ENCODE measurements around the gene LGALS9. TPM values are rescaled to one million over a fixed set of nuclear protein-coding genes. Genes with fewer than 3 reads are reported as not detected.

LGALS9 gene
- total RNA-seq, 1 donor from 2014 or later, result 0.54 TPM

- no peaks in the 10 kb centered on the region for H3K9me3 Mint-ChIP-seq
- peaks cover 9% of the 10 kb centered on the region for H3K36me3 Mint-ChIP-seq
Measured at GRCh38 chr17:27609611-27610303, 21.2 kb upstream of the LGALS9 start.

GRCh38 chr17:27610304-27610677 is 20.7 kb upstream of the LGALS9 start:
- Mint-ChIP-seq H3K4me1 (peaks cover 3% of the 10 kb centered on the region), H3K27me3 (ENCODE audit: insufficient read depth, low read depth) (no peaks in the 10 kb centered on the region), H3K9me3 (no peaks in the 10 kb centered on the region), H3K4me3 (no peak overlapping the region), H3K27ac (no peak overlapping the region), H3K36me3 (peaks cover 12% of the 10 kb centered on the region)
- H3K27ac ChIP-seq, result no peak overlapping the region
- no peaks in the 10 kb centered on the region for H4K20me1 ChIP-seq (ENCODE audit: low read depth)
- no peak overlapping the region for H2AFZ ChIP-seq (replicated peaks)
- H3K4me2 ChIP-seq, result no peak overlapping the region
- no peak for DNase-seq (ENCODE audit: low spot score)
- no peaks in the 10 kb centered on the region for H3K4me1 ChIP-seq
- no peak for TF ChIP-seq EZH2phosphoT487 (IDR thresholded peaks at IDR 0.05)
- no peak for TF ChIP-seq CTCF (IDR thresholded peaks at IDR 0.05)
- no peak for TF ChIP-seq EZH2 (IDR thresholded peaks at IDR 0.05)
- no peak overlapping the region for H3K4me3 ChIP-seq
- no peak overlapping the region for H3K9ac ChIP-seq
- H3K36me3 ChIP-seq, result no peaks in the 10 kb centered on the region
- no peaks in the 10 kb centered on the region for H3K79me2 ChIP-seq (ENCODE audit: low read depth)
- H3F3A ChIP-seq (ENCODE audit: low read depth), result no peaks in the 10 kb centered on the region
- H3K27me3 ChIP-seq, result no peaks in the 10 kb centered on the region
- no peaks in the 10 kb centered on the region for H3K9me3 ChIP-seq (ENCODE audit: low read depth)

More at GRCh38 chr17:27609611-27610303, 21.2 kb upstream of the LGALS9 start:
- Mint-ChIP-seq H3K27me3 (ENCODE audit: insufficient read depth, low read depth) (no peaks in the 10 kb centered on the region), H3K4me1 (no peaks in the 10 kb centered on the region), H3K27ac (no peak overlapping the region), H3K4me3 (no peak overlapping the region)
- DNase-seq (ENCODE audit: low spot score), result peak; percentile 42
- H3K9me3 ChIP-seq (ENCODE audit: low read depth), result no peaks in the 10 kb centered on the region
- no peaks in the 10 kb centered on the region for H3K4me1 ChIP-seq
- H3K9ac ChIP-seq, result no peak overlapping the region
- no peaks in the 10 kb centered on the region for H3K36me3 ChIP-seq
- H3K4me2 ChIP-seq, result no peak overlapping the region
- TF ChIP-seq CTCF (IDR thresholded peaks at IDR 0.05) (peak; percentile 60), EZH2 (IDR thresholded peaks at IDR 0.05) (no peak)
- H4K20me1 ChIP-seq (ENCODE audit: low read depth), result no peaks in the 10 kb centered on the region
- no peaks in the 10 kb centered on the region for H3F3A ChIP-seq (ENCODE audit: low read depth)
- no peaks in the 10 kb centered on the region for H3K79me2 ChIP-seq (ENCODE audit: low read depth)
- no peak overlapping the region for H2AFZ ChIP-seq (replicated peaks)
- no peak overlapping the region for H3K27ac ChIP-seq
- no peaks in the 10 kb centered on the region for H3K27me3 ChIP-seq
- no peak overlapping the region for H3K4me3 ChIP-seq

DNA sequence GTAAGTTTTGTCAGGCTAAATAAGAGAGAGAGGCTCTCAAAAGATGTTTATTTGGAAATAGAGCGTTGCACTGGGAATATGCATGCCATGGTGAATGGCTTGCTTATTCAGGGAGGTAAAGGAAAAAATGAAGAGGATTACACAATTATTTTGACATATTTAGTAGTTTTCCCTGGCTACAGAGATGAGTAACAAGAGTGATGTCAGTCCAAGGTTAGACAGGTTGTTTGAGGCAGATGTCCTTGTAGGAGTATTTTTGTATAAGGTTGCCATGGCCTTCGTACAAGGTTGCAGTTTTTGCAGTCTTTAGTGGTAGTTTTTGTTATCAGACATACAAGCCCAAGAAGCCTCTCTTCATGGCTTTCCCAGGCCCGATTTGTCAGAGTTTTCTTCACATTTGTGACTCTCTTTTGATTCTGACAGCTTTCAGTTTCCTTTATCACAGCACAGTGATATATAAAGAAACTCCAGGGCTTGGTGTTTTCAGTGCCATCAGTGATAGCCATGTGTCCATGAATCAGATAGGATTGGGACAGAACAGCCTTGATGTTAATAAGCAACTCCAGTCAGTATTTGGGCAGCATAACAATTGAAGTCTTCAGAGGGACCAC is 18.7 kb upstream of the LGALS9 start:
- Histone ChIP-seq H3K9me3 (ENCODE audit: low read depth) (no peaks in the 10 kb centered on the region), H3K9ac (no peak overlapping the region), H3K4me3 (no peak overlapping the region), H3K36me3 (no peaks in the 10 kb centered on the region), H3K79me2 (ENCODE audit: low read depth) (no peaks in the 10 kb centered on the region), H3K27me3 (no peaks in the 10 kb centered on the region), H4K20me1 (ENCODE audit: low read depth) (no peaks in the 10 kb centered on the region), H3K4me2 (no peak overlapping the region), H3F3A (ENCODE audit: low read depth) (no peaks in the 10 kb centered on the region), H3K27ac (no peak overlapping the region), H2AFZ (replicated peaks) (no peak overlapping the region), H3K4me1 (no peaks in the 10 kb centered on the region)
- no peaks in the 10 kb centered on the region for H3K27me3 Mint-ChIP-seq (ENCODE audit: insufficient read depth, low read depth)
- H3K4me3 Mint-ChIP-seq, result no peak overlapping the region
- no peak for TF ChIP-seq EZH2phosphoT487 (IDR thresholded peaks at IDR 0.05)
- TF ChIP-seq EZH2 (IDR thresholded peaks at IDR 0.05), result no peak
- no peak for TF ChIP-seq CTCF (IDR thresholded peaks at IDR 0.05)
- H3K9me3 Mint-ChIP-seq, result no peaks in the 10 kb centered on the region
- peaks cover 8% of the 10 kb centered on the region for H3K4me1 Mint-ChIP-seq
- no peak overlapping the region for H3K27ac Mint-ChIP-seq
- H3K36me3 Mint-ChIP-seq, result peaks cover 10% of the 10 kb centered on the region
- DNase-seq (ENCODE audit: low spot score), result no peak

All from neural progenitor cell (in vitro differentiated cells).